Keratinocyte (primary cell): ENCODE data around the gene CCSER1.

Experiments
- CTCF ChIP-seq, 3 experiments: IDR thresholded peaks in 1 of 3; conservative IDR thresholded peaks in 1 of 3; optimal IDR thresholded peaks in 1 of 3; 2 replicates in 2 of 3; 3 replicates in 1 of 3; pipeline versions ENCODE3 to v1.5.1; 2011; ENCODE audit warnings: low read length in 3 of 3, mild to moderate bottlenecking in 3 of 3, moderate library complexity in 2 of 3, control low read depth in 1 of 3, inconsistent platforms in 1 of 3; ENCODE audit not compliant: insufficient read depth in 2 of 3; ENCODE audit errors: extremely low read depth in 1 of 3
- EZH2 ChIP-seq: IDR thresholded peaks from one replicate; pipeline ENCODE4 v1.6.1; 2012; ENCODE audit warnings: inconsistent platforms, mild to moderate bottlenecking, low read length, moderate library complexity

GRCh38 chr4:90624781-90625180 lies 497.6 kb downstream of the CCSER1 start:
- TF ChIP-seq CTCF (optimal IDR thresholded peaks at IDR 0.05 in 1 of 3, IDR thresholded peaks at IDR 0.05 in 1 of 3, conservative IDR thresholded peaks at IDR 0.05 in 1 of 3; ENCODE audit: extremely low read depth in 1 of 3, insufficient read depth in 2 of 3, low read length in 3 of 3) (no peak), EZH2 (no peak)
